ENCODE results near the gene KDELR3. TPM values are rescaled to one million over a fixed set of nuclear protein-coding genes. Genes with fewer than 3 reads are reported as not detected.

Gene KDELR3
- total RNA-seq, 1 donor from 2014 or later: 3.7 TPM

GRCh38 chr22:38432264-38432663, 35.6 kb upstream of the KDELR3 start:
- no peaks in the 10 kb centered on the region for H3K36me3 Mint-ChIP-seq (ENCODE audit: low read depth, unreplicated experiment)
- H3K27me3 Mint-ChIP-seq (ENCODE audit: unreplicated experiment): peaks cover 9% of the 10 kb centered on the region
- H3K27ac Mint-ChIP-seq (ENCODE audit: unreplicated experiment): no peak overlapping the region
- DNase-seq (ENCODE audit: low spot score): no peak
- no peaks in the 10 kb centered on the region for H3K4me1 Mint-ChIP-seq (ENCODE audit: unreplicated experiment)
- no peaks in the 10 kb centered on the region for H3K9me3 Mint-ChIP-seq (ENCODE audit: unreplicated experiment)
- H3K4me3 Mint-ChIP-seq (ENCODE audit: unreplicated experiment): no peak overlapping the region
- TF ChIP-seq CTCF (IDR thresholded peaks at IDR 0.05; ENCODE audit: unreplicated experiment): no peak

GRCh38 chr22:38433871-38434270, 34.0 kb upstream of the KDELR3 start:
- TF ChIP-seq CTCF (IDR thresholded peaks at IDR 0.05; ENCODE audit: unreplicated experiment): no peak
- H3K9me3 Mint-ChIP-seq (ENCODE audit: unreplicated experiment): no peaks in the 10 kb centered on the region

GRCh38 chr22:38435010-38435409, 32.9 kb upstream of the KDELR3 start:
- H3K27ac Mint-ChIP-seq (ENCODE audit: unreplicated experiment): no peak overlapping the region
- no peaks in the 10 kb centered on the region for H3K4me1 Mint-ChIP-seq (ENCODE audit: unreplicated experiment)
- H3K9me3 Mint-ChIP-seq (ENCODE audit: unreplicated experiment): no peaks in the 10 kb centered on the region
- no peaks in the 10 kb centered on the region for H3K36me3 Mint-ChIP-seq (ENCODE audit: low read depth, unreplicated experiment)
- TF ChIP-seq CTCF (IDR thresholded peaks at IDR 0.05; ENCODE audit: unreplicated experiment): no peak
- peaks cover 4% of the 10 kb centered on the region for H3K27me3 Mint-ChIP-seq (ENCODE audit: unreplicated experiment)
- H3K4me3 Mint-ChIP-seq (ENCODE audit: unreplicated experiment): no peak overlapping the region
- DNase-seq (ENCODE audit: low spot score): no peak

More at GRCh38 chr22:38433871-38434270, 34.0 kb upstream of the KDELR3 start:
- H3K27me3 Mint-ChIP-seq (ENCODE audit: unreplicated experiment): peaks cover 4% of the 10 kb centered on the region
- H3K4me1 Mint-ChIP-seq (ENCODE audit: unreplicated experiment): no peaks in the 10 kb centered on the region
- no peak overlapping the region for H3K4me3 Mint-ChIP-seq (ENCODE audit: unreplicated experiment)
- H3K36me3 Mint-ChIP-seq (ENCODE audit: low read depth, unreplicated experiment): no peaks in the 10 kb centered on the region
- H3K27ac Mint-ChIP-seq (ENCODE audit: unreplicated experiment): no peak overlapping the region
- DNase-seq (ENCODE audit: low spot score): no peak

GRCh38 chr22:38435965-38436364, 31.9 kb upstream of the KDELR3 start:
- Mint-ChIP-seq H3K27ac (ENCODE audit: unreplicated experiment) (no peak overlapping the region), H3K27me3 (ENCODE audit: unreplicated experiment) (peaks cover 7% of the 10 kb centered on the region), H3K9me3 (ENCODE audit: unreplicated experiment) (no peaks in the 10 kb centered on the region), H3K4me1 (ENCODE audit: unreplicated experiment) (no peaks in the 10 kb centered on the region), H3K4me3 (ENCODE audit: unreplicated experiment) (no peak overlapping the region), H3K36me3 (ENCODE audit: low read depth, unreplicated experiment) (peaks cover 4% of the 10 kb centered on the region)
- DNase-seq (ENCODE audit: low spot score): no peak
- TF ChIP-seq CTCF (IDR thresholded peaks at IDR 0.05; ENCODE audit: unreplicated experiment): no peak

GRCh38 chr22:38436629-38437395, 31.1 kb upstream of the KDELR3 start:
- H3K27ac Mint-ChIP-seq (ENCODE audit: unreplicated experiment): no peak overlapping the region
- DNase-seq (ENCODE audit: low spot score): no peak
- H3K27me3 Mint-ChIP-seq (ENCODE audit: unreplicated experiment): peaks cover 7% of the 10 kb centered on the region
- no peaks in the 10 kb centered on the region for H3K4me1 Mint-ChIP-seq (ENCODE audit: unreplicated experiment)
- no peak overlapping the region for H3K4me3 Mint-ChIP-seq (ENCODE audit: unreplicated experiment)
- H3K36me3 Mint-ChIP-seq (ENCODE audit: low read depth, unreplicated experiment): peaks cover 4% of the 10 kb centered on the region
- H3K9me3 Mint-ChIP-seq (ENCODE audit: unreplicated experiment): no peaks in the 10 kb centered on the region
- no peak for TF ChIP-seq CTCF (IDR thresholded peaks at IDR 0.05; ENCODE audit: unreplicated experiment)
